NCI-H446 treated with DMSO at 0.1 percent for 48 hours (cell line): ENCODE results near the gene COG1.

Experiments
- DNase-seq: peaks from one replicate; lab custom pipeline; 2025; lab: John Stamatoyannopoulos, UW

Gene COG1

DNA sequence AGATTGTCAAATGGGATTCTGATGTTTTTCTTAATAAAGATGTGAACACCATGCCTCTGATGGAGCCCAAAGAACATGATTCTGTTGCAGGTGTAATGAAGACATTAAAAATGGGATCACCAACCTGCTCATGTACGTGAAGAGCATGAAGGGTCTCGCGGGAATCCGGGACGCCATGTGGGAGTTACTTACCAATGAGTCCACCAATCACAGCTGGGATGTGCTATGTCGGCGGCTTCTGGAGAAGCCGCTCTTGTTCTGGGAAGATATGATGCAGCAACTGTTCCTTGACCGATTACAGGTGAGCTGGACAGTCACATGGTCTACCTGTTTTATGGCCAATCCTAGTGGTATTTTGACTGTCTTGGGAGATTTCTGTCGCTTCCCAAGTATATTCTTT is 7.6 kb downstream of the COG1 start:
- DNase-seq = no peak

DNA sequence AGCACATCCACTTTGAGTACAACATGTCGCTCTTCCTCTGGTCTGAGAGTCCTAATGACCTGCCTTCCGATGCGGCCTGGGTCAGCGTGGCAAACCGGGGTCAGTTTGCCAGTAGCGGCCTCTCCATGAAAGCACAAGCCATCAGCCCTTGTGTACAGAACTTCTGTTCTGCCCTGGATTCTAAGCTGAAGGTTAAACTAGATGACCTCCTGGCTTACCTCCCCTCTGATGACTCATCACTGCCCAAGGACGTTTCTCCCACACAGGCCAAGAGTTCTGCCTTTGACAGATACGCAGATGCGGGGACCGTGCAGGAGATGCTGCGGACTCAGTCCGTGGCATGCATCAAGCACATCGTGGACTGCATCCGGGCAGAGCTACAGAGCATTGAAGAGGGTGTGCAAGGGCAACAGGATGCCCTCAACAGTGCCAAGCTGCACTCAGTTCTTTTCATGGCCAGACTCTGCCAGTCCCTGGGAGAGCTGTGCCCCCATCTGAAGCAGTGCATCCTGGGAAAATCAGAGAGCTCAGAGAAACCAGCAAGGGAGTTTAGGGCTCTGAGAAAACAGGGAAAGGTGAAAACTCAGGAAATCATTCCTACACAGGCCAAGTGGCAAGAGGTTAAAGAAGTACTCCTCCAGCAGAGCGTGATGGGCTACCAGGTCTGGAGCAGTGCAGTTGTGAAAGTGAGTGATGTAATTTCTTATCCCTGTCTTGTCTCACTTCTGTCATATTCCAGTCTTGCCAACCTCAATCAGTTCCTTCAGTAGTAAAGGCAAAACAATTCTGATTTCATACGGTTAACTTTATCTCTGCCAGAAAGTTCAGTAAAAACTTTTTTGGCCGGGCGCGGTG is 8.6 kb downstream of the COG1 start:
- DNase-seq = no peak

DNA sequence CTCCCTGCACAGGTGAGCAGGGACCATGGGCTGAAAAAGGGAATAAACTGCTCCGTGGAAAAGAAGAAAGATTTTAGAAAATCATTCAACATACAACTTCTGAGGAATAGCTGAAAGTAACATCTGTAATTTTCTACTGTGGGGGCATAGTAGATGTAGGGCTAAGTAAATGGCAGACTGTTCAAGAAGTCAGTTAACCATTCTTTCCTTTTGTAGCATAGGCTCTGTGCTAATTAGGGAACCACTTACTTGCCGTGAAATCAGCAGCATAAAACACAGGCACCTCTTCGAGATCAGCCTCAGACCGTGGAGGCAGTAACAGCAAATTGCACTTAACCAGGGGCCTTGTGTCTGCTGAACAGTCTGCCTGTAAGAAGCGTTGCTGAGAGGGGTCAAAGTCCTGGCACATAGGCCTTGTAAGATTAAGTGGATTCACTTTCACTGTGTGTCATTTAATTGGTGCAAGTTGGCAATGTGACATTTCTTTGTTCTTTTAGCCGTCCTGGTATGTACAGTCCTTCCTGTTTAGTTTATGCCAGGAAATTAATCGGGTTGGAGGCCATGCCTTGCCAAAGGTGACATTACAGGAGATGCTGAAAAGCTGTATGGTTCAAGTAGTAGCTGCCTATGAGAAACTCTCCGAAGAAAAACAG is 10.4 kb downstream of the COG1 start:
- DNase-seq = no peak

DNA sequence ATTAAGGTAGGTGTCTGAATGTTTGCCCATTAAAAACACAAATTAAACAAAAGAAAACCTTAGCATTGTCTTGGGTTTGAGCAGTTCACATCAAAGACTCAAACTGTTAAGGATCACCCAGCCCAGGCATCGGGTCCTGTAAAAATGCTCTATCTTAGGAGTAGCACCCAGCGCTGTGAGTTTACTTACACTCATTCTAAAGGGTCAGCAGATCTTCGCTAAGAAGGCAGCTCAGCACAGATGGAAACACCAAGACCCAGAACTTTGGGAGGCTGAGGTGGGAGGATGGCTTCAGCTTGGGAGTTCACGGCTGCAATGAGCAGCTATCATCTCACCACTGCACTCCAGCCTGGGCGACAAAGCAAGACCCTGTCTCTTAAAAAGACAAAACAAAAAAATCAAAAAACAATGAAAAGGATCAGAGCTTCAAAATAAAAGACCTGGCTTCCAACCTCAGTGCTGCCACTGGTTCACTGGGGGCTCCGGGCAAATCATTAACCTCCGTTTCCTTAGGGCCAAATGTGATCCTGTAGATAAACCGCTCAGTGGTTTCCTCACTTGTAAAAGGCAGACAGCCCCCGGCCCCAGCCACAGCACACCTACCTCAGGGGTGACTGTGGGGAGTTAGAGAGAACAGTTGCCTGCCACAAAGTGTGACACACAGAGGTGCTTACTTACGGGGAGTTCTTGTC is 11.1 kb downstream of the COG1 start:
- DNase-seq = no peak

DNA sequence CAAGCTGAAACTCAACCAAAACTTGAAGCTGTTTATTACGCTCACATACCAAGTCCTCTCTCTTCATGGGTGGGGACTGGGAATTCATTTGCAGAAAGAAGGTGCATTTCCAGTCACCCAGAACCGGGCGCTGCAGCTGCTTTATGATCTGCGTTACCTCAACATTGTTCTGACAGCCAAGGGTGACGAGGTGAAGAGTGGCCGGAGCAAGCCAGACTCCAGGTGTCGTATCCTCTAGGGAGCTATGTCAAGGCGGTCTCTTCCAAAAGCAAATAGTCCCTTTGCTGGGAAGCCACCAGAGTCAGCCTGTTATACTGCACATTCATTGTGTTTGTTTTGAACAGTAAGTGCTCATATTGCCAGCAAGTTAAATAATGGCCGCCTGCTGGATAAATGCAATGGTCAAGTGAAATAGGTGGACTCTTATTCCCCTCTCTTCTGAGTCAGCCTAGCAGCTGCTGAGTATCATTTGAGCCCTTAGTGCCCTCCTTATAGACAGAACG is 12.7 kb downstream of the COG1 start:
- no peak for DNase-seq

DNA sequence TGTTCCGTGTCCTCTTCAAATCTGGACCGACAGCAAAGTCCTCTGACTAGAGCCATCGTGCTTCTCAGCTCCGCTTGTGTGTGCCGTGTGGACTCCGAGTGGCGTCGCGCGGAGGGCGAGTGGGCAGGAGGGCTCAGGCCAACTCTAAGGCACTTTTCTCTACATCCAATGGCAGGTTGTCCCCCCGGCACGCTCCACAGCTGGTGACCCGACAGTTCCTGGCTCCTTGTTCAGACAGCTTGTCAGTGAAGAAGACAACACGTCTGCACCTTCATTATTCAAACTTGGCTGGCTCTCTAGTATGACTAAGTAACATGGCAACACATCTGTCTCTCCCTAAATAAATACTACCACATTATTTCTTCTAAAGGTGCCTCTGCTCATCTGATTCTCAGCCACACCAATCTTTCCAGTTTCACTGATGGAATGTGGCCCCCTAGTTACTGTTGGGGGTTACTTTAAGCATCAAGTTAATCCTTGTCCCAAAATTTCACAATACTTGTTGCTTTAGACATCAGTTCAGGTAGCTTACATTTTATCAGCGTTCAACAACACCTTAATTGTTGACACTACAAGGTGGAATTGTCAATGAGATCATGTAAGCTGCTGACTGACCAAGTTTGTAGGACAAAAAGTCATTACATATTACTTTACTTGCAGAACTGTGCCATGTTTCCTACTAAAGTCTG is 15.4 kb downstream of the COG1 start:
- DNase-seq = no peak

DNA sequence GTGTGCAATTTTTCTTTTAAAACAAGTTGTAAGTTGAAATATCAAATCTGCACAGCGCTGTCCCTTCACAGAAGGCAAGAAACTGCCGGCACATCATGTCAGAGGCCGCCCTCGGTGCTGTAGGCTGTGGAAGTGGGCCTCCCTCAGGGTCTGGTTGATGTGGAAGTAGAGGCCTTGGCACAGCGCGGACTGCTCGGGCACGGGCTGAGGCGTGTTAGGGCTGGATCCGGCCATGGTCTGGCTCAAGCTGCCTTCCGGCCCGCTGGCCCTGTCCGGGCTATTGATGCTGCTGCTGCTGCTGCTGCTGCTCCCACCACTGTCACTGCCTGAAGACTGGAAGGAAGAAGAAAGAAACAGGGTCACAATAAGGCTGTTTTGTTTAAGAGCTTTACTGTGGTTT is 16.6 kb downstream of the COG1 start:
- no peak for DNase-seq

DNA sequence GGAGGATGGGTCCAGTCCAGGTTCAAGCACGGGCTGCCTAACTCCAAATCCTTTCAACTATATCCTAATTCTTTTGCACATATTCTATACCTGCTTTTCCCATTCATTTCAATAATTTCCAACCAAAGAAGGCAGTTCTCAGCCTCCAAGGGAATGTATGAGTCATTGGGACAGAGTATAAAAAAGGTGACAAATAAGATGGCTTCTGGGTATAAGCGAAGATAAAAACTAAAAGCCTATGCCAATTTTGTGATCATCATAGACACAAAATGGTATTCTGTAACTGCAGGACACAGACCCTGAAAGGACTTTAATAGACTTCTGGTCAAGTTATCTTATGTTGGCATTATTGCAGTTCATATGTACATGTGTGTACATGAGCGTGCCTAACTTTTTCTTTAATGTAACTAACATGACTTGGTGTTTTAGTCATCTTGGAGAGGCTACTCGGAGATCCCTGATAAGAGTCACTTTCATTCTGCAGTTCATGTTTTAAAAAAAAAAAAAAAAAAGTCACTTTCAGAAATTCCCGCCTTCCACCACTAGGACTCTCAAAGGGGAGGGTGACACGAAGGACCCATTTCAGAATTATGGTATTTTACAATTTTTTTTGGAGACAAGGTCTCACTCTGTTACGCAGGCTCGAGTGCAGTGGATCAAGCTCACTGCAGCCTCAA is 17.3 kb downstream of the COG1 start:
- no peak for DNase-seq

DNA sequence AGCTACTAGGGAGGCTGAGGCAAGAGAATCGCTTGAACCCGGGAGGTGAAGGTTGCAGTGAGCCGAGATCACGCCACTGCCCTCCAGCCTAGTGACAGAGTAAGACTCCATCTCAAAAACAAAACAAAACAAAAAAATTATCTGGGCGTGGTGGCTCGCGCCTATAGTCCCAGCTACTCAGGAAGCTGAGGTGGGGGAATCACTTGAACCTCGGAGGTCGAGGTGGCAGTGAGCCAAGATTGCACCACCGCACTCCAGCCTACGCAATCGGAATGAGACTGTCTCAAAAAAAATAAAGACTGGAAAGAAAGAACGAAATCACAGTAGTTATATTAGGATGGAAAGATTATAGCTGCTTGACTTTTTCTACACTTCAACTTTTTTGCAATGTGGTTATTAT is 18.9 kb downstream of the COG1 start:
- no peak for DNase-seq

DNA sequence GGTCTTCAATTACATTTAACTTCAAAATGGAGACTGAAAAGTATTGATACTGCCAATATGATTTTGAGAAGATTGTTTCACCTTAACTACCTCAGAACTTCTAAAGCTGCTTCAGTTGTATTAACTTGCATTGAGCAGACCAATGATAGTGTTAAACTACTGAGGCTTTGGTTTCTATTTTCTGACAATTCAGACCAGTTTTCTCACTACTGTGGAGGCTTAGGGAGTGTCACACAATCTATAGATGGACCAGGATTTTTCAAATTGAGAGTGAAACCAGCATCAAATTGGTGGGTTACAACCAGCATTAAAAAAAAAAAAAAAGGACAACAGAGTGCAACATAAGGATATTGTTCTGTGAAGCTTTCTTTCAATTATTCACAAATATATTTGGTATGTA is 21.2 kb downstream of the COG1 start:
- DNase-seq = no peak

DNA sequence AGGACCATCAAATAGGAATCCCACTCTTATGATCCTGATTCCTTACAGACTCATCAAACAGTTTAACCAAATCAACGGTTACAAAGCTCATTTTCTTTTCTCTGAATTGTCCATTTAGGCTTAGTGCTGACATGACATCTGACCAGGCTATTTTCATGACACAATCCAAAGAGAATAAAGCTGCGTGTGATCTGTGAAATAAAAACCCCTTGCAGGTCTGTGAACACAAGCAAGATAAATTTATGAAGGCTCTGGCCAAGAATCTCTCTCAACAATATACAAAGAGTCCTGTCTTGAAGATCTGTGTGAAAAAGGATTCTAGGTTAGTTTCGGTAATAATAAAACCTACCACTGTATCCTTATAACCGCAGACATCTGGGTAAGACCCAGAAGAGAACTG is 22.0 kb downstream of the COG1 start:
- DNase-seq = no peak

DNA sequence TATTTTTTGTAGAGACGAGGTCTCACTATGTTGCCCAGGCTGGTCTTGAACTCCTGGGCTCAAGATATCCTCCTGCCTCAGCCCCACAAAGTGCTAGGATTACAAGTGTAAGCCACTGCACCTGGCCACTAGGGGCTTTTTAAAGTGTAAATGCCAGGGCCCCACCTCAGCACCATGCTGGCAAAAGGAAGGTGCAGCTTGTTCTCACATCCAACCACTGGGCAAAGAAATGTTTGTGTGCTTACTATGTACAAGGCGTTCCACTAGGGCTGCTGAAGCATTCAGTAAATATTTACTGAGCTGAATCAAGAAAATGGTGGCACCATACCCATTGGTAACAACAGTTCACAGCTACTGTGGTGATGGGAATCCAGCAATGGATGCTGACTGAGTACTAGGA is 22.6 kb downstream of the COG1 start:
- no peak for DNase-seq

DNA sequence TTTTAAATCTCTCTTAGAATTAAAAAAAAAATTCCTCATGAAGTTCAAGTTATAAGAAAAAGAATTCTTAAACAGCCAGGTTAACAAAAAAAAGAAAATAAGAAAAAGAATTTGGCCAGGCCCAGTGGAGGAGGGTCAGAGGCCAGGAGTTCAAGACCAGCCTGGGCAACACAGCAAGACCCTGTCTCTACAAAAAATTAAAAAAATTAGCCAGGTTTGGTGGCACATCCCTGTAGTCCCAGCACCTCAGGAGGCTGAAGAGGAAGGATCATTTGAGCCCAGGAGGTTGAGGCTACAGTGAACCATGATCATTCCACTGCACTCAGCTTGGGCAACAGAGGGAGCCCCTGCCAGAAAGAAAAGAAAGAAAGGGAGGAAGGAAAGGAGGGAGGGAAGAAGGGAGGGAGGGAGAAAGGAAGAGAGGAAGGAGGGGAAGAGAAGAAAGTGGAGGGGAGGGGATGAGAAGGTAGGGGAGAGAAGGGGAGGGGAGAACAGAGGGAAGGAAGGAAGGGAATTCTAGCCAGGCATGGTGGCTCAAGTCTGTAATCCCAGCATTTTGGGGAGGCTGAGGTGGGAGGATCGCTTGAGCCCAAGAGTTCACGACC is 30.9 kb downstream of the COG1 start:
- no peak for DNase-seq

DNA sequence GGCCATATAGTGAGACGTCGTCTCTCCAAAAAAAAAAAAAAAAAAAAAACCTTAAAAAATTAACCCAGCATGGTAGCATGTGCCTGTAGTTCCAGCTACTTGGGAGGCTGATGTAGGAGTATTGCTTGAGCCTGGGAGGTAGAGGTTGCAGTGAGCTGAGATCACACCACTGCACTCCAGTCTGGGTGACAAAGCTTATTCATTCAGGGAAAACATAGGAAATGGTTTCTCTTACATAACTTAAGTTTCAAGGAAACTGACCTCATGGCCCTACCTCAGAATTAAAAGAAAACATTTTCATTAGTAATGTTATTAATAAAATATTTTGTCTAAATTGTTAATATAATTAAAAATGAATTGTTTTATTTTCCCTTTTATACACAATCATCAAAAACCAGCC is 31.4 kb downstream of the COG1 start:
- DNase-seq = no peak

DNA sequence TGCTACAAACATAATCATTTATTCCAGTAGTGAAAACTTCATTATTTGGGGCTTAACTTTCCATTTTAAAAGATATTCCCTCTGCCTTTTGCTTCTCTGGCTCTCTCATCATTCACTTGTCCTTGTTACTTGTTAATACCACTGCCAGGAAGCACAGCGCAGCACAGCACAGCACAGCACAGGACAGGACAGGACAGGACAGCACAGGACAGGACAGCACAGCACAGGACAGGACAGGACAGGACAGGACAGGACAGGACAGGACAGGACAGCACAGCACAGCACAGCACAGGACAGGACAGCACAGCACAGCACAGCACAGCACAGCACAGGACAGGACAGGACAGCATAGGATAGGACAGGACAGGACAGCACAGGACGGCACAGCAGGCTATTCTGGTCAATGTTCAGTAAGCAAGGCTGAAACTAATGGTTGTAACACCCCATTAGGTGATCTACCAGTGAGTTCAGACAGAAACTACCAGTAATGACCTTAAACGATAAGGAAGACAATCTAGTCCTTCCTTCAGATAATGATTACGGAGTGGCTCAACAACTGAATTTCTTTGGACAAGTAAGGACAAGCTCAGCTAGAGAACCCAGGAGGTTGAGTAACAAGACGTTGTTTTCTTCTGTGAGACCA is 31.9 kb downstream of the COG1 start:
- no peak for DNase-seq

DNA sequence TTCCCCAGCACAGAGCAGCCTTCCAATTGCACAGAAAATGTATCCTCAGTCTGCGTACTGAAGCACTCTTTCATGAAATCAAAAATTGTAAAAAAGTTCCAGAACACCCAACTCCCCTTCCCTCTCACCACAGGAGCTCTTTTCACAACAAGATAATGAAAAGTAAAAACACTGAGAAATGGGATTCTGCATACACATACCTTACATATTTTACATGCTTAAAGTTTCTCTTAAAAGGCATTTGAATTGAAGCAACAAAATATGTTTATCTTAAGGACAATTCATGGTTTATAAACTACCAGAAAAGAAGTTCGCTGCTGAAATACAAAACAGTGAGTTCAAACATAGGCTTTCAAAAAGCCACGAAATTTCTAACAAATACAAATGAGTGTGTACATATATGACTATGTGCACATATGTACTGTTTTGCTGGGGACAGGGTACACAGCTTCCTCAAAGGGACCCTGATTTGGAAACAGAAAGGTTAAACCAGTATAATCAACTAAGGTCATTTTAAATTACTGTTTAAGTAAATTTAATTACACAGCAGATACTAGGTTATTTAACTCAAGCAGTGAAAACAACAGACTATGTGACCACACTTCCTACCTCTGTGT is 33.8 kb downstream of the COG1 start:
- DNase-seq = no peak

DNA sequence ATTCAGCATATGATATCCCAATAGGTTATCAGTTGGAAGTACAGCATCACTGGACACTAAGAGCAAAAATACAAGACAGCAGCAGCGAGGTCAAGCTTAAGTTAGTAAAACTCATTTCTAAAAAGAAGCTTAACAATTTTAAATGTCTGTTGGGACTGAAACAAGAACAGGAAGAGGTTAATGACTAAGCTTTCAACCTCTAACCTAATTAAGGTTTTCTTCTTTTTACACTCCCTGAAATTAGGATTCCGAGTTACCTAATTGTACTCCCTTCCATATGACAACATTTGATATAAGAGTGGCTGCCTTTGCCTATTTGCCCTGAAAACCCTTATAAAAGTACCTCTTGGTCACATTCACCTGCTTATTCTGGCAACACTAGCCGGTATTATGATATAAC is 34.5 kb downstream of the COG1 start:
- DNase-seq = no peak

DNA sequence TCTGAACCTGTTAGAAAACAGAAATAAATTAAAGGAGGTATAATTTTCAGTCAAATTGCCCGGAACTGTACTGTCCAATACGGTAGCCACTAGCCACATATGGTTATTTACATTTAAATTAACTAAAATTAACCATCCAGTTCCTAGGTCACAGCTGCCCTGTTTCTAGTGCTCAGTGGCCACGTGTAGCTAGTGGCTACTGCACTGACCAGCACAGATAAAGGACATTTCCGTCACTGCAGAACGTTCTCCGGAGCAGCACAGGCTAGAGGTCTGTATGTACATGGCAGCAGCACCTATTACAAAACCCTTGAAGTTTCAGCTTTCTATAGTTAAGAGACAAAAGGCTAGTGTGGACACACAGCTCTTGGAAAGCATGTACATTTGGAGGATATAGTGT is 35.1 kb downstream of the COG1 start:
- DNase-seq = no peak

DNA sequence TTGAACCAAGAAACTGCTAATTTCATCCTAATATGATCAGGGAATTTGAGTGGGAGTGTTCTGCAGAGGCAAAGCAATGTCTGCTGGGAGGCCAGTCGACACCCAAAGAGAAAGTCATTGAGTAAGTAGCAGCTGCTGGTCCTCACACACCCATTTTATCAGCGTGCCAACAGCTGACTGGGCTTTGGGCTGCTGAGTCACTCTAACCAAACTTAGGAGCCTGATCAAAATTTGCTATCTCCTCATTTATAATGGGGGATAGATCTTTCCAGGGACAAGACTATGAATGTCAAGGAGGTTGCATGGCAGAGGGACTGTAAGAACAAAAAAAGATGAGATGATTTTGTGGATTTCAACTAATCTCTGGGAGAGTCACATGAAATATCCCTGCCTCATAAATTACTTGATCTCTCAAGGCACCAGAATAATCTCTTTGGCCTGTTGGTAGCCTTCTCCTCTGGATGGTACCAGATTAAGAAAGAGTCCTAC is 35.9 kb downstream of the COG1 start:
- DNase-seq = peak; percentile 14

DNA sequence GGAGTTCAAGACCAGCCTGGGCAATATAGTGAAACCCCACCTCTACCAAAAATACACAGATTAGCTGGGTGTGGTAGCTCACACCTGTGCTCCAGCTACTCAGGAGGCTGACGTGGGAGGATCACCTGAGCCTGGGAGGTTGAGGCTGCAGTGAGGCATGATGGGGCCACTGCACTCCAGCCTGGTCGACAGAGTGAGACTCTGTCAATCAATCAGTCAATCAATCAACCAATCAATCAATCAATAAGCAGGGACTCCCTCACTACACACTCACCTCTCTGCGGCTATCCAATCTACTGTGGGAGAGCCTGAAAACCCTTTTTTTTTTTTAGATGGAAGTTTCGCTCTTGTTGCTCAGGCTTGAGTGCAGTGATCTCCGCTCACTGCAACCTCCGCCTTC is 37.2 kb downstream of the COG1 start:
- DNase-seq = no peak
